Hepatocyte (in vitro differentiated cells): ENCODE measurements around the gene ZBTB42.

Experiments used
- CTCF ChIP-seq: fragments of 200-600 bp; sonication (generic); IDR thresholded peaks from 2 replicates; pipeline ENCODE4 v1.5.1; 2016; ENCODE audit warnings: antibody characterized with exemption, mild to moderate bottlenecking; ENCODE audit not compliant: poor library complexity
- EZH2 ChIP-seq: fragments of 200-600 bp; sonication (generic); IDR thresholded peaks from 2 replicates; pipeline ENCODE4 v1.6.1; 2016; ENCODE audit warnings: antibody characterized with exemption, mild to moderate bottlenecking, borderline replicate concordance

- no peak for TF ChIP-seq CTCF
- TF ChIP-seq EZH2 = no peak
These were observed 10.9 kb upstream of the ZBTB42 start for GRCh38 chr14:104789752-104790743.
